ENCODE results near the gene RAB26.
A peak's percentile ranks its signal among the peaks of the same experiment; 100 is the strongest.

The RAB26 gene

GRCh38 chr16:2181952-2182351, 33.5 kb downstream of the RAB26 start:
- DNase-seq, result no peak

- no peak for DNase-seq
These were observed 35.2 kb downstream of the RAB26 start for GRCh38 chr16:2183671-2184070.

DNA sequence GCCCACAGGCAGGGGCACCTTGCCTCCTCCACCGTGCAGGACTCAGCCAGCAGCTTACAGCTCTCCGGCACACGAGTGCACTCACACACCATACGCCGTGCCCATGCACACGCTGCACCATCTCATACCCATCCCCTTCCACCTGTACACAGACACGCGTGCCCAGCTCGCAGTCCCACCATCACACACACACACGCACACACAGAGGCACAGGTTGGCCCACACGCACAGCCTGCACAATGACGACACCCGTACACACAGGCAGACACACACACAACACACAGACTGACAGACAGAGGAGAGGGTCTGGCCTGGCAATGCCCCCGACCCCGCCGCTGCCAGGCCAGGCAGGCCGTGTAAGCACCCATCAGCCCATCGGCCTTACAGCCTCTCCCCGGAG, 35.9 kb downstream of the RAB26 start:
- no peak for DNase-seq

DNA sequence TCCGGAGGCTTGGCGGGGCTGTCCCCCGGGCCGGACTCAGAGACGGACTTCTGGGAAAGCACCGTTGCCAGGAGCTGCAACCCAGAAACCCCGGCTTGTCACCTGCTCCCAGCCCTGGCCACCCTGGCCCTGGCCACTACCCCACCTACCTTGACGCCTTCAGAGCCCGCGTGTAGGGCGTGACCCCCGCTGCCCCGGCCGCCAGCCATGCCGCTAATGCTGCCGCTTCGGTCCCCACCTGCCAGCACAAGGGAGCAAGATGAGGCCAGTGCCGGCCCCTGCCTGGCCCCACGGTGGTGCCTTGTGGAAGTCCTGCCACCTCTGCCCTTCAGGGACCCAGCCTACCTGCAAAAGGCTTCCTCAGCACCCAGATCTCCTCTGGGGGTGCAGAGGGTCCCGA, 36.5 kb downstream of the RAB26 start:
- DNase-seq, result no peak

DNA sequence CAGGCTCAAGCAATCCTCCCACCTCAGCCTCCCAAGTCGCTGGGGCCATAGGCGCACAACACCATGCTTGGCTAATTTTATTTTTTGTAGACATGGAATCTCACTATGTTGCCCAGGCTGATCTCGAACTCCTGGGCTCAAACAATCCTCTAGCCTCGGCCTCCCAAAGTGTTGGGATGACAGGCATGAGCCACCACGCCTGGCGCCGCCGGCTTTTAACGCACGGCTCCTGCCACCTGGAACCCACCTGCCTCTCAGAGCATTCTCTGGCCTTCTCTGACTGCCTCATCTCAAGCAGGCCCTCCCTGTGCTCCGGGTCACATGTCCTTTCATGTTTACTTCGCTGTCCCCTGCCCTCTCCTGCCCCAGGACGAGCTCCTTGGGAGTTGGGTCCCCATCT, 37.6 kb downstream of the RAB26 start:
- no peak for DNase-seq

DNA sequence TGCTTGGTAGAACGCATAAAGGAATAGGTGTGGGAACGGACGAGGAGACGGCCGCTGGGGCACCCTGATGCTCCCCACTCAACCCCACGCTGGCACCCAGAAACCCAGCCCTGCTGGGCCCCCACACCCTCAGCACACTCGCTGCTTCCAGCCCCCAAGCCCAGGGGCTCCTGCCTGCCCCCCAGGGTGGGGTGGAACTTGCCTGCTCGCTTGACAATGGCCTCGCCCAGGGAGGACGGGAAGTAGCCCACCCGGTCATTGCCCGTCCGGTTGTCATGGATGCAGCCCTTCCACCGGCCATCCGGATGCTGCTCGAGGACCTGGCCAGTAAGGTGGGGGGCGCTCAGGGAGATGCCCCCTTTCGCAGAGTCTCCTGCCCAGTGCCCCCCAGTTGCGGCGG, 38.1 kb downstream of the RAB26 start:
- DNase-seq, result no peak

- no peak for DNase-seq
These were observed 38.8 kb downstream of the RAB26 start for GRCh38 chr16:2187212-2187611.

GRCh38 chr16:2188395-2188794, 40.0 kb downstream of the RAB26 start:
- DNase-seq, result no peak

- DNase-seq, result no peak
These were observed 40.9 kb downstream of the RAB26 start for GRCh38 chr16:2189252-2189893.

DNA sequence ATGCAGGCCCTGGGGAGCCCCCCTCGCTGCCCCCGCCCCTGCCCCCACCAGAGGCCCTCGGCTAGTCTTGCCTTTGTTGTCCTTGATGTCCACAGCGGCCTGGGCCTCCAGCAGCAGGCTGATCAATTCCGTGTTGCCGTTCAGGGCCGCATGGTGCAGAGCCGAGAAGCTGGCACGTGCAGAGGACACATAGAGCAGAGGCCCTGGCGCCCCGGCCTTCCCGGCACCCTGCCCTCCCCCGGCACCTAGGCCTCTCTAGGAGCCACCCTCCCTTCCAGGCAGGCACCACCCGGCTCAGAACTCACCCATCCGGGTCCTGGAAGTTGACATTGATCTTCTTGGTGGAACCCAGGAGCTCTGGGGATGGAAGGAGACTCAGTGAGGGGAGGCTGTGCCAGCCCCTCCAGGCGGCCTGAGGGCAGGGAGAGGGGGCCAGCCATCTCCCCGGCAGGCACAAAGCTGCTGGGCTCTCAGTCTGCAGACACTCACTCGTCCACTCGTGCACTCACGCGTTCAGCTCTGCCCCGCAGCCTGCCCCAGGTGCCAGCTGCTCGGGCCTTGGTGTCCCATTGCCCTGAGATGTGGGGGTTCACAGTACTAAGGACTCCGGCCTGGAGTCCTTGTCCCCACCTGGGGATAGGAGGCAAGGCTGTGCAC, 41.7 kb downstream of the RAB26 start:
- DNase-seq, result no peak

GRCh38 chr16:2190659-2191445, 42.4 kb downstream of the RAB26 start:
- no peak for DNase-seq

GRCh38 chr16:2191446-2191706, 43.0 kb downstream of the RAB26 start:
- DNase-seq, result no peak

DNA sequence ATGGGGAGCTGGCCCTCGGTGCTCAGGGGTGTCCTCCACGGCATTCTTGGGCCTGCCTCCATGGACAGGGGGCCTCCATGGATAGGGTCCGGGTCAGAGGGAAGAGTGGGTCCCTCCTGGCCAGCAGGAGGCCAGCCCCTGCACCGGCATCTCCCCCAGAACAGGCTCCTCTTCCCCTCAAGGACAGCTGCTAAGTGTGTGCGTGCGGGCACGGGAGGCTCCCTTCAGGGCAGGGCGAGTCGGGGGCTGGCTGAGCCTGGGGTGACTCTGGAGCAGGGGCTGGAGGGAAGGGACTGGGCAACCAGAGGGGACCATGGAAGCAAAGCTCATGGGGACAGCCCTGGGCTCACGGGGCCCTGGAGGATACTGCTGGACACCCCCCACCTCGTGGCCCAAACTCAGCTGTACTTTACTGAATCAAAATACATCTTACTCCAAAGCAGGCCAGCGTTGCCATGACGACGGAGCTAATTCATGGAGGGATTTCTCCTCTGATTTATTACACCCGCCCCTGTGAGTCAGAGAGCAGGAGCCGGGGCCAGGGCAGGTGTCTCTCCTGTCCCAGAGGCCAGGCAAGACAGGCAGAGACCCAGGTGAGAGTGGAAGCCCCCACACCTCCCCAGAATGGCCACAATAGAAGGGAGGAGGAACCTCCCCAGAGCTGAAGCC, 45.9 kb downstream of the RAB26 start:
- DNase-seq, result no peak

DNA sequence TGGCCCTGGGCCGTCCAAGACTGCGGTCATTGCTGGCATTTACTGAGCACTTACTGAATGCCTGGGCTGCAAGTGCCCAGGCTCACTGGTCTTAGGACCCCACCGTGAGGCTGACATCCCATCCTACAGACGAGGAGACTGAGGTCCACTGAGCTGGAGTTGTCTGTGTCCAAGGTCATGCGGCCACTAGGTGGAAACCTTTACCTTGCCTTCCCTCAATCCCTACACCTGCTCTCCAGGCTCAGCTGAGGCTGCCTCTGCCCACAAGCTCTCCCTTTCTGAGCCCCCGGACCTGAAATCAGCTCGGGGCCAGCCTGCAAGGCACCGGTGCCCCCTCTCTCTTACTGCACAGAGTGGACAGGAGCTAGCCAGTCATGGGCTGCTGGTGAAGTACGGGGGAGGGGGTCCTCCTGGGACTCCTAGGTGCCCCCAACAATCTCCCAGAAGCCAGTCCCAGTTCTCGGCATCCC, 46.5 kb downstream of the RAB26 start:
- DNase-seq, result peak; percentile 63 to 70

DNA sequence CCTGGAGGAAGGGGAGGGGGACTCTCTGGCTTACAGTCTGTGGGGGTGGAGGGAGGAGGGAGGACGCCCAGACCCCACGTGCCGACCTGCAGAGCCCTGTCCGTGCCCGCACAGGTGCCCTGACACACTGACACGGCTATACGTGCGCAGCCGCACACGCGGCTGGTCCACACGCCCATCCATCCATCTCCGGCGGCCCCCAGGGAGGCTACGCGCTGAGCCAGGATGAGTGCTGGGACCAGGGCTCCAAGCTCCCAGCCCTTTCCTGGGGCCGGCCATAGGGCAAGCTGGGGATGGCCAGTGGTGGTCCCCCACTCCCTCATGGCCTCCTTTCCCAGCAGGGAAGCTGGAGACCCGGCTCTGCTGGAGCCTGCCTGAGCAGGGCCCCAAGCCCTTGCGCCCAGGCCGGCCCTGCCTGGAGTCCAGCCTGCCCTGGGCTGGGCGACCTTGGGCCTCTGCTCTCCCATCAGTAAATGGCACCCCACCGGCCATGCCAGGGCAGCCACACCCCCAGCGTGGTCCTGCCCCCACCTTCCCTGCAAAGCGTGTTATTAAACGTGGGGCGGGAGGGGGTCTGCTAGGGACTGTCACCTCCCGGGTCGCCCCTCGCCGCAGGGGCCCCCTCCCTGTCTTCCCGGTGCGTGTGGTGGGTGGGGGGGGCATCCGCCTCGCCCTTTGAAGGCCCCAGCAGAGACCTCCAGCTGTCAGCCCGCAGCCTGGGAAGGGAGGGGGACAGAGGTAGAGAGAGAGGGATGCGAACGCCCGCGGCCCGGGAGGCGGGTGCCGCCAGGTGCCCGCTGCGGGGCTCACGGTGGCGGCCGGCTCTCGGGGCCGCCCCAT, 47.1 kb downstream of the RAB26 start:
- no peak for DNase-seq

- peak in 1 of 2 donors; percentile 19 for DNase-seq
These were observed 47.9 kb downstream of the RAB26 start, which contains the start of gene CASKIN1 for GRCh38 chr16:2196162-2196980. Gene CASKIN1 (minus strand): TSS chr16:2196605. CDS start chr16:2196432, 173 bp downstream.

DNA sequence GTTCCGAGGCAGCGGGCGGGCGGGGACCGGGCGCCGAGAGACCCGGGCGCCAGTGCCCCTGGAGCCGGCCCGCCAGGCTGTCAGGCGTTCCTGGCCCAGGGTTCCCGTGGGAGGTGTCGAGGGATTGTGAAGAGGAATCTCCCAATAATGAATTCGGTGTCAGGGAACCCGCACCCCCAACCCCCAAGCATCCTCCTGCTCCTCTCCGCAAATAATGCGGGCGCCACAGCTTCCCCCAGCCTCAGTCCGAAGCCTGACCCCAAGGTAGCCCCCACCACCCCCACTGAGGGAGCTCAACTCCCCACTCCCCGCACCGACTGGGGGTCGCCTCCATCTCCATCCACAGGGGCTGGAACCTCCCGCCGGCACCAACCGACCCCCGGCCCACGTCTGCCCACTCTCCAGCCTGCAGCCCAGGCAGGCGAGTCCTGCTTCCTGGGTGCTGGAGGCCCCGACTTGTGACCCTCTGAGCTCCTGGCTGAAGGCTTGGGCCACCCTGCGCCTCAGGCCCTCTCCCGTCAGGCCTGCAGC, 48.6 kb downstream of the RAB26 start:
- DNase-seq, result no peak

DNA sequence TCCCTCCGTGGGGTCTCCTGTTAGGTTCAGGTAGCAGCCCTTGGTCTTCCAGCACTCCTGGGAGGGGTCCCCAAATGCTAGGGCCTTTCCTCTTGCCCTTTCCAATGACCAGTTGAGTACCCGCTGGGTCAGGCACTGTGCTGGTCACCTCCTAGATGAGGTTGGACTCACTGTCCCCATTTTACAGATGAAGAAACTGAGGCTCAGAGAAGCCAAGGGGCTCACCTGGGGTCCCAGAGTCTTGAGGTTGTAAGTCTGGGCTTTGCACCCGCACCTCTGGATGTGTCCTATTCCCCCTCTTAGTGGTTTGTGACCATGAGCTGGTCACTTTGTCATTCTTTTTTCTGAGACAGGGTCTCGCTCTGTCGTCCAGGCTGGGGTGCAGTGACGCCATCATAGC, 49.3 kb downstream of the RAB26 start:
- no peak for DNase-seq

DNA sequence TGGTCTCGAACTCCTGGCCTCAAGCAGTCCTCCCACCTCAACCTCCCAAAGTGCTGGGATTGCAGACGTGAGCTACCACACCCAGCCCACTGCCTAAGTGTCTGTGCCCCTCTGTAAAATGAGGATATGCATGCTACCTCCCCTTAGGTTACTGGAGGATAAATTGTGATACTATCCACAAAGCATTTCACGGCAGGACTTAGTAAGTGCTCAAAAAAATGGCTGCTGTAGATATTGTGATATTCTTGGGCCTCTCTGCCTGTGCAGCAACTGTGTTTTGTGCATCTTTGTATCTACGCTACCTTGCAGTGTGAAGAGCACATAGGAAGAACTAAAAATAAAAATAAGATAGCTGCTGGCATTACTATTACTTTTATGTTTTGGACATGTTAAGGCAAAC, 49.9 kb downstream of the RAB26 start:
- no peak for DNase-seq

- DNase-seq, result no peak
These were observed 50.7 kb downstream of the RAB26 start for GRCh38 chr16:2199095-2199494.

- no peak for DNase-seq
These were observed 51.3 kb downstream of the RAB26 start for GRCh38 chr16:2199621-2200139.
